Measurements from ENCODE around the gene GCN1.

The GCN1 gene

GRCh38 chr12:120241561-120242274 lies 47.2 kb upstream of the GCN1 start:
- H3K9ac ChIP-seq (ENCODE audit: low read length), result no peak overlapping the region
- H4K20me1 ChIP-seq (ENCODE audit: insufficient read depth, low read length), result no peaks in the 10 kb centered on the region
- no peaks in the 10 kb centered on the region for H3K4me1 ChIP-seq (ENCODE audit: low read length)

GRCh38 chr12:120240495-120240833 lies 45.9 kb upstream of the GCN1 start:
- no peaks in the 10 kb centered on the region for H4K20me1 ChIP-seq (ENCODE audit: insufficient read depth, low read length)
- H3K27ac ChIP-seq (ENCODE audit: low read length), result no peak overlapping the region

More at GRCh38 chr12:120241561-120242274, 47.2 kb upstream of the GCN1 start:
- Histone ChIP-seq H3K9me3 (ENCODE audit: insufficient read depth, low read length) (no peaks in the 10 kb centered on the region), H3K27ac (ENCODE audit: low read length) (no peak overlapping the region), H3K27me3 (ENCODE audit: low read depth, low read length) (peaks cover 7% of the 10 kb centered on the region), H3K4me3 (ENCODE audit: low read length) (no peak overlapping the region), H3K79me2 (ENCODE audit: low read length) (no peaks in the 10 kb centered on the region), H3K4me2 (ENCODE audit: low read length) (no peak overlapping the region), H2AFZ (ENCODE audit: low read depth, low read length) (no peak overlapping the region), H3K36me3 (replicated peaks; ENCODE audit: low read depth, low read length) (no peaks in the 10 kb centered on the region)
- TF ChIP-seq EZH2phosphoT487 (IDR thresholded peaks at IDR 0.05; ENCODE audit: low read depth), result no peak
- TF ChIP-seq CTCF (IDR thresholded peaks at IDR 0.05; ENCODE audit: low read depth, low read length), result no peak

GRCh38 chr12:120239776-120240494 lies 45.4 kb upstream of the GCN1 start:
- H3K27ac ChIP-seq (ENCODE audit: low read length), result no peak overlapping the region
- no peaks in the 10 kb centered on the region for H3K4me1 ChIP-seq (ENCODE audit: low read length)
- no peaks in the 10 kb centered on the region for H3K9me3 ChIP-seq (ENCODE audit: insufficient read depth, low read length)
- H4K20me1 ChIP-seq (ENCODE audit: insufficient read depth, low read length), result no peaks in the 10 kb centered on the region
- peaks cover 7% of the 10 kb centered on the region for H3K27me3 ChIP-seq (ENCODE audit: low read depth, low read length)
- no peak overlapping the region for H3K9ac ChIP-seq (ENCODE audit: low read length)
- H3K36me3 ChIP-seq (replicated peaks; ENCODE audit: low read depth, low read length), result no peaks in the 10 kb centered on the region
- no peak overlapping the region for H3K4me3 ChIP-seq (ENCODE audit: low read length)
- no peak overlapping the region for H2AFZ ChIP-seq (ENCODE audit: low read depth, low read length)
- TF ChIP-seq EZH2phosphoT487 (IDR thresholded peaks at IDR 0.05; ENCODE audit: low read depth) (no peak), CTCF (IDR thresholded peaks at IDR 0.05; ENCODE audit: low read depth, low read length) (no peak)
- no peak overlapping the region for H3K4me2 ChIP-seq (ENCODE audit: low read length)
- H3K79me2 ChIP-seq (ENCODE audit: low read length), result no peaks in the 10 kb centered on the region

More at GRCh38 chr12:120240495-120240833, 45.9 kb upstream of the GCN1 start:
- Histone ChIP-seq H3K4me2 (ENCODE audit: low read length) (no peak overlapping the region), H3K9ac (ENCODE audit: low read length) (no peak overlapping the region), H2AFZ (ENCODE audit: low read depth, low read length) (no peak overlapping the region), H3K4me1 (ENCODE audit: low read length) (no peaks in the 10 kb centered on the region), H3K36me3 (replicated peaks; ENCODE audit: low read depth, low read length) (no peaks in the 10 kb centered on the region), H3K9me3 (ENCODE audit: insufficient read depth, low read length) (no peaks in the 10 kb centered on the region), H3K27me3 (ENCODE audit: low read depth, low read length) (peaks cover 7% of the 10 kb centered on the region), H3K79me2 (ENCODE audit: low read length) (no peaks in the 10 kb centered on the region), H3K4me3 (ENCODE audit: low read length) (no peak overlapping the region)
- TF ChIP-seq CTCF (IDR thresholded peaks at IDR 0.05; ENCODE audit: low read depth, low read length), result no peak
- TF ChIP-seq EZH2phosphoT487 (IDR thresholded peaks at IDR 0.05; ENCODE audit: low read depth), result no peak

GRCh38 chr12:120238839-120239445 lies 44.4 kb upstream of the GCN1 start:
- TF ChIP-seq CTCF (IDR thresholded peaks at IDR 0.05; ENCODE audit: low read depth, low read length), result no peak
- TF ChIP-seq EZH2phosphoT487 (IDR thresholded peaks at IDR 0.05; ENCODE audit: low read depth), result no peak
- H3K9me3 ChIP-seq (ENCODE audit: insufficient read depth, low read length), result no peaks in the 10 kb centered on the region
- no peak overlapping the region for H3K4me2 ChIP-seq (ENCODE audit: low read length)
- no peaks in the 10 kb centered on the region for H3K36me3 ChIP-seq (replicated peaks; ENCODE audit: low read depth, low read length)
- H3K9ac ChIP-seq (ENCODE audit: low read length), result no peak overlapping the region
- no peak overlapping the region for H2AFZ ChIP-seq (ENCODE audit: low read depth, low read length)
- no peaks in the 10 kb centered on the region for H4K20me1 ChIP-seq (ENCODE audit: insufficient read depth, low read length)
- no peaks in the 10 kb centered on the region for H3K4me1 ChIP-seq (ENCODE audit: low read length)
- peaks cover 7% of the 10 kb centered on the region for H3K27me3 ChIP-seq (ENCODE audit: low read depth, low read length)
- H3K79me2 ChIP-seq (ENCODE audit: low read length), result no peaks in the 10 kb centered on the region
- H3K4me3 ChIP-seq (ENCODE audit: low read length), result no peak overlapping the region
- H3K27ac ChIP-seq (ENCODE audit: low read length), result no peak overlapping the region

All from OCI-LY3 (cell line).